ENCODE measurements around the gene SLC22A5.

Gene SLC22A5

DNA sequence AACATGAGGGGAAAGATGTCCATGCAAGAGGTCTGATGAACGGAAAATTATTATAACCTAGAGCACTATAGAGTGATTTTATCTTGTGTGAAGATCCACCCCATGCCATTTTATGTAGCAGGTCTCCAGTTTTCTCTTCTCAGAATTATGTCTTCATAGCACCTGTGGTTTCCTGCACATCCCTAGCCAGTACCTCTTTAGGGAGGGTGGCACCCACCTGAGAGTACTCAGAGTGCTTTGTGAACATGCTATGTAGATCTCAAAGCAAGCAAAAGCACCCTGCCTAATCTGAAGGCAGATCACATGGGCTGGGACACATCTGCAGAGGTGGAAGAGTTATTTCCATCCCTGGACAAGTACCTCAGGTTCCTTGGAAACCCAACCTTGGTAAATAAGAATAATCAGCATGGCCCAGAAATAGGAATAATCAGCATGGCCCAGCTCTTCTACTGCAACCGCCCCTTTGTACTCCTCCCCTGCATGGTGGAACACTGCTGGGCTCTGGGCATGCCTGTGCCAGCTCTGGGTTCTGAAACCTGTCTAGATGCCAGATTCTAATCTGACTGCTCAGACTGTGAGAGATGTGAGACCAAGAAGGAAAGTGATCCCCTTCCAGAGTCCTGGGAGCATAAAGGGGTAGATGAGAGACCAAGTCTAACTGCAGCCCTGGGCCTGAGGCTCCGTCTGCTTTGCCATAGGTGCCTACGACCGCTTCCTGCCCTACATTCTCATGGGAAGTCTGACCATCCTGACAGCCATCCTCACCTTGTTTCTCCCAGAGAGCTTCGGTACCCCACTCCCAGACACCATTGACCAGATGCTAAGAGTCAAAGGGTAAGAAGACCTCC, 23.7 kb downstream of the SLC22A5 start:
- no peak for ATAC-seq (ENCODE audit: insufficient read depth, low read depth)
- peaks cover 29% of the 10 kb centered on the region for H3K4me1 ChIP-seq (ENCODE audit: insufficient read depth, low read length)
- H3K27ac ChIP-seq (ENCODE audit: low read length): no peak overlapping the region
- no peaks in the 10 kb centered on the region for H3K9me3 ChIP-seq (ENCODE audit: insufficient read depth, low read length, severe bottlenecking)
- H3K4me3 ChIP-seq (ENCODE audit: low read depth in 1 of 2, low read length in 2 of 2): no peak overlapping the region
- no peaks in the 10 kb centered on the region for H3K27me3 ChIP-seq (ENCODE audit: insufficient read depth, low read length, poor library complexity)
- no peaks in the 10 kb centered on the region for H3K36me3 ChIP-seq (ENCODE audit: insufficient read depth, low read length)
- no peaks in the 10 kb centered on the region for H3K79me2 ChIP-seq (ENCODE audit: insufficient read depth, low read length)
- H4K20me1 ChIP-seq (ENCODE audit: insufficient read depth, low read length): no peaks in the 10 kb centered on the region
- no peak overlapping the region for H3K9ac ChIP-seq (ENCODE audit: low read depth, low read length)
- H2AFZ ChIP-seq (ENCODE audit: low read depth, low read length): no peak overlapping the region
- no peak overlapping the region for H3K4me2 ChIP-seq (ENCODE audit: insufficient read depth, low read length)
- no peak for DNase-seq
- TF ChIP-seq, protein P1, sequence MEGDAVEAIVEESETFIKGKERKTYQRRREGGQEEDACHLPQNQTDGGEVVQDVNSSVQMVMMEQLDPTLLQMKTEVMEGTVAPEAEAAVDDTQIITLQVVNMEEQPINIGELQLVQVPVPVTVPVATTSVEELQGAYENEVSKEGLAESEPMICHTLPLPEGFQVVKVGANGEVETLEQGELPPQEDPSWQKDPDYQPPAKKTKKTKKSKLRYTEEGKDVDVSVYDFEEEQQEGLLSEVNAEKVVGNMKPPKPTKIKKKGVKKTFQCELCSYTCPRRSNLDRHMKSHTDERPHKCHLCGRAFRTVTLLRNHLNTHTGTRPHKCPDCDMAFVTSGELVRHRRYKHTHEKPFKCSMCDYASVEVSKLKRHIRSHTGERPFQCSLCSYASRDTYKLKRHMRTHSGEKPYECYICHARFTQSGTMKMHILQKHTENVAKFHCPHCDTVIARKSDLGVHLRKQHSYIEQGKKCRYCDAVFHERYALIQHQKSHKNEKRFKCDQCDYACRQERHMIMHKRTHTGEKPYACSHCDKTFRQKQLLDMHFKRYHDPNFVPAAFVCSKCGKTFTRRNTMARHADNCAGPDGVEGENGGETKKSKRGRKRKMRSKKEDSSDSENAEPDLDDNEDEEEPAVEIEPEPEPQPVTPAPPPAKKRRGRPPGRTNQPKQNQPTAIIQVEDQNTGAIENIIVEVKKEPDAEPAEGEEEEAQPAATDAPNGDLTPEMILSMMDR (IDR thresholded peaks at IDR 0.05; ENCODE audit: borderline replicate concordance, extremely low read depth, low read length, poor library complexity, severe bottlenecking): no peak
- TF ChIP-seq EZH2 (IDR thresholded peaks at IDR 0.05; ENCODE audit: borderline replicate concordance, low read depth, low read length, severe bottlenecking): no peak

DNA sequence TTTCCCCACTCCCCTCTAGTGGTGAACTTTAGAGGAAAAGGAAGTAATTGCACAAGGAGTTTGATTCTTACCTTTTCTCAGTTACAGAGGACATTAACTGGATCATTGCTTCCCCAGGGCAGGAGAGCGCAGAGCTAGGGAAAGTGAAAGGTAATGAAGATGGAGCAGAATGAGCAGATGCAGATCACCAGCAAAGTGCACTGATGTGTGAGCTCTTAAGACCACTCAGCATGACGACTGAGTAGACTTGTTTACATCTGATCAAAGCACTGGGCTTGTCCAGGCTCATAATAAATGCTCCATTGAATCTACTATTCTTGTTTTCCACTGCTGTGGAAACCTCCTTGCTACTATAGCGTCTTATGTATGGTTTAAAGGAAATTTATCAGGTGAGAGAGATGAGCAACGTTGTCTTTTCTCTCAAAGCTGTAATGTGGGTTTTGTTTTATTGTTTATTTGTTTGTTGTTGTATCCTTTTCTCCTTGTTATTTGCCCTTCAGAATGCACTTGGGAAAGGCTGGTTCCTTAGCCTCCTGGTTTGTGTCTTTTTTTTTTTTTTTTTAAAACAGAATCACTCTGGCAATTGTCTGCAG, 25.3 kb downstream of the SLC22A5 start:
- TF ChIP-seq, protein P1 (IDR thresholded peaks at IDR 0.05; ENCODE audit: borderline replicate concordance, extremely low read depth, low read length, poor library complexity, severe bottlenecking): no peak
- TF ChIP-seq EZH2 (IDR thresholded peaks at IDR 0.05; ENCODE audit: borderline replicate concordance, low read depth, low read length, severe bottlenecking): no peak
- peaks cover 39% of the 10 kb centered on the region for H3K4me1 ChIP-seq (ENCODE audit: insufficient read depth, low read length)
- no peak overlapping the region for H3K4me3 ChIP-seq (ENCODE audit: low read depth in 1 of 2, low read length in 2 of 2)
- H3K9me3 ChIP-seq (ENCODE audit: insufficient read depth, low read length, severe bottlenecking): no peaks in the 10 kb centered on the region
- DNase-seq (no peak), ATAC-seq (ENCODE audit: insufficient read depth, low read depth) (no peak)
- no peak overlapping the region for H3K27ac ChIP-seq (ENCODE audit: low read length)
- no peaks in the 10 kb centered on the region for H3K27me3 ChIP-seq (ENCODE audit: insufficient read depth, low read length, poor library complexity)
- H3K79me2 ChIP-seq (ENCODE audit: insufficient read depth, low read length): peaks cover 8% of the 10 kb centered on the region; the same call in 1 of the 2 replicates
- no peak overlapping the region for H3K9ac ChIP-seq (ENCODE audit: low read depth, low read length)
- H3K4me2 ChIP-seq (ENCODE audit: insufficient read depth, low read length): no peak overlapping the region
- H4K20me1 ChIP-seq (ENCODE audit: insufficient read depth, low read length): no peaks in the 10 kb centered on the region
- no peak overlapping the region for H2AFZ ChIP-seq (ENCODE audit: low read depth, low read length)
- no peaks in the 10 kb centered on the region for H3K36me3 ChIP-seq (ENCODE audit: insufficient read depth, low read length)

DNA sequence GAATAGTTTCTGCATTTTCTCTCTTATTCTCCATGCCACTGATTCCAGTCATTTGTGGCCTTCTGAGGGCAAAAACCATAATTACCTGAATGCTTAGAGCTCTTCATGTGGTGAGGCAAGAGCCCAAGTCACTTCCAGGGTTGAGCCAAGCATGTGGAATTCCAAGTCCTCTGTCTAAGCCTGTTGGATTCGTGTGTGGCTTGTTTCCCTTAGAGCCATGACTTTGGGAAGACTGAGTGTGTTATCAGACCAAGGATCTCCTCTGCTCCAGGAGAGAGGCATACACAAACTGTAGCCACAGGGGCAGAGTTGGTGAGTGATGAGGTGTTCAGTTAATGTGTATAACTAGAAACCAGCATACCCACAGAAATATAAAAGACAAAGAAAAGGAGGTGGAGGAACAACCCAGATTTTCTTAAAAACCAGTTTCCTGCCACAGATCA, 27.1 kb downstream of the SLC22A5 start:
- TF ChIP-seq, protein P1 (IDR thresholded peaks at IDR 0.05; ENCODE audit: borderline replicate concordance, extremely low read depth, low read length, poor library complexity, severe bottlenecking): no peak
- no peak for TF ChIP-seq EZH2 (IDR thresholded peaks at IDR 0.05; ENCODE audit: borderline replicate concordance, low read depth, low read length, severe bottlenecking)
- peak; percentile 41 for DNase-seq
- peaks cover 35% of the 10 kb centered on the region for H3K4me1 ChIP-seq (ENCODE audit: insufficient read depth, low read length)

More for the DNA sequence above, 27.1 kb downstream of the SLC22A5 start:
- Histone ChIP-seq H3K27me3 (ENCODE audit: insufficient read depth, low read length, poor library complexity) (no peaks in the 10 kb centered on the region), H3K79me2 (ENCODE audit: insufficient read depth, low read length) (peaks cover 10% of the 10 kb centered on the region; the same call in 1 of the 2 replicates), H4K20me1 (ENCODE audit: insufficient read depth, low read length) (no peaks in the 10 kb centered on the region), H2AFZ (ENCODE audit: low read depth, low read length) (no peak overlapping the region), H3K27ac (ENCODE audit: low read length) (peak overlapping the region; percentile 37; the same call in 1 of the 2 replicates), H3K4me2 (ENCODE audit: insufficient read depth, low read length) (no peak overlapping the region), H3K4me3 (ENCODE audit: low read depth in 1 of 2, low read length in 2 of 2) (no peak overlapping the region), H3K9ac (ENCODE audit: low read depth, low read length) (no peak overlapping the region), H3K9me3 (ENCODE audit: insufficient read depth, low read length, severe bottlenecking) (no peaks in the 10 kb centered on the region), H3K36me3 (ENCODE audit: insufficient read depth, low read length) (no peaks in the 10 kb centered on the region)
- peak; percentile 90 for ATAC-seq (ENCODE audit: insufficient read depth, low read depth)
